ENCODE data around the gene IQGAP1.

GRCh38 chr15:90393040-90393439 lies 5.0 kb downstream of the IQGAP1 start:
- TF ChIP-seq CTCF (IDR thresholded peaks at IDR 0.05) (no peak), POLR2A (IDR thresholded peaks at IDR 0.05) (no peak)
